Measurements from ENCODE around the gene MACROD1. TPM values are rescaled to one million over a fixed set of nuclear protein-coding genes. Genes with fewer than 3 reads are reported as not detected.

MACROD1 gene
- total and polyA plus RNA-seq, 10 of the 15 experiments (the other 5 are each of a cell fraction or from before 2014, with no cell fraction given) = 1.2 to 22.7 (median 11.3) TPM; not detected in 1

DNA sequence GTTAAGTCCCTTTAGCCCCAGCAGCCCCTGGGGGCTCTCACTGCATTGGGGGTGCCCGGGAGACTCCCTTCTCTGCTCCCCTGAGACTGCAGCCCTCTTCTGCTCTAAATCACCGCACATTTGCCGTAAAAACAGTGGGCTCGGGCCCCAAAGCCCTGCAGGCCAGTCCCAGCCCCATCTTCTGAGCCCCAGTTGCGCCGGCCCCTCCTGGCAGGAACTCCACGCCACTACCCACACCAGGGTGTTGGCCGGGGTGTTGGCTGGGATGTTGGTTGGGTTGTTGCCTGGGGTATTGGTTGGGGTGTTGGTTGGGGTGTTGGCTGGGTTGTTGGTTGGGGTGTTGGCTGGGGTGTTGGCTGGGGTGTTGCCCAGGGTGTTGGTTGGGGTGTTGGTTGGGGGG lies 156.2 kb downstream of the MACROD1 start (continued):
- TF ChIP-seq, protein P1, sequence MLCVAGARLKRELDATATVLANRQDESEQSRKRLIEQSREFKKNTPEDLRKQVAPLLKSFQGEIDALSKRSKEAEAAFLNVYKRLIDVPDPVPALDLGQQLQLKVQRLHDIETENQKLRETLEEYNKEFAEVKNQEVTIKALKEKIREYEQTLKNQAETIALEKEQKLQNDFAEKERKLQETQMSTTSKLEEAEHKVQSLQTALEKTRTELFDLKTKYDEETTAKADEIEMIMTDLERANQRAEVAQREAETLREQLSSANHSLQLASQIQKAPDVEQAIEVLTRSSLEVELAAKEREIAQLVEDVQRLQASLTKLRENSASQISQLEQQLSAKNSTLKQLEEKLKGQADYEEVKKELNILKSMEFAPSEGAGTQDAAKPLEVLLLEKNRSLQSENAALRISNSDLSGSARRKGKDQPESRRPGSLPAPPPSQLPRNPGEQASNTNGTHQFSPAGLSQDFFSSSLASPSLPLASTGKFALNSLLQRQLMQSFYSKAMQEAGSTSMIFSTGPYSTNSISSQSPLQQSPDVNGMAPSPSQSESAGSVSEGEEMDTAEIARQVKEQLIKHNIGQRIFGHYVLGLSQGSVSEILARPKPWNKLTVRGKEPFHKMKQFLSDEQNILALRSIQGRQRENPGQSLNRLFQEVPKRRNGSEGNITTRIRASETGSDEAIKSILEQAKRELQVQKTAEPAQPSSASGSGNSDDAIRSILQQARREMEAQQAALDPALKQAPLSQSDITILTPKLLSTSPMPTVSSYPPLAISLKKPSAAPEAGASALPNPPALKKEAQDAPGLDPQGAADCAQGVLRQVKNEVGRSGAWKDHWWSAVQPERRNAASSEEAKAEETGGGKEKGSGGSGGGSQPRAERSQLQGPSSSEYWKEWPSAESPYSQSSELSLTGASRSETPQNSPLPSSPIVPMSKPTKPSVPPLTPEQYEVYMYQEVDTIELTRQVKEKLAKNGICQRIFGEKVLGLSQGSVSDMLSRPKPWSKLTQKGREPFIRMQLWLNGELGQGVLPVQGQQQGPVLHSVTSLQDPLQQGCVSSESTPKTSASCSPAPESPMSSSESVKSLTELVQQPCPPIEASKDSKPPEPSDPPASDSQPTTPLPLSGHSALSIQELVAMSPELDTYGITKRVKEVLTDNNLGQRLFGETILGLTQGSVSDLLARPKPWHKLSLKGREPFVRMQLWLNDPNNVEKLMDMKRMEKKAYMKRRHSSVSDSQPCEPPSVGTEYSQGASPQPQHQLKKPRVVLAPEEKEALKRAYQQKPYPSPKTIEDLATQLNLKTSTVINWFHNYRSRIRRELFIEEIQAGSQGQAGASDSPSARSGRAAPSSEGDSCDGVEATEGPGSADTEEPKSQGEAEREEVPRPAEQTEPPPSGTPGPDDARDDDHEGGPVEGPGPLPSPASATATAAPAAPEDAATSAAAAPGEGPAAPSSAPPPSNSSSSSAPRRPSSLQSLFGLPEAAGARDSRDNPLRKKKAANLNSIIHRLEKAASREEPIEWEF (IDR thresholded peaks at IDR 0.05; ENCODE audit: insufficient replicate concordance, low read depth, low read length) = no peak
- TF ChIP-seq, protein P2, sequence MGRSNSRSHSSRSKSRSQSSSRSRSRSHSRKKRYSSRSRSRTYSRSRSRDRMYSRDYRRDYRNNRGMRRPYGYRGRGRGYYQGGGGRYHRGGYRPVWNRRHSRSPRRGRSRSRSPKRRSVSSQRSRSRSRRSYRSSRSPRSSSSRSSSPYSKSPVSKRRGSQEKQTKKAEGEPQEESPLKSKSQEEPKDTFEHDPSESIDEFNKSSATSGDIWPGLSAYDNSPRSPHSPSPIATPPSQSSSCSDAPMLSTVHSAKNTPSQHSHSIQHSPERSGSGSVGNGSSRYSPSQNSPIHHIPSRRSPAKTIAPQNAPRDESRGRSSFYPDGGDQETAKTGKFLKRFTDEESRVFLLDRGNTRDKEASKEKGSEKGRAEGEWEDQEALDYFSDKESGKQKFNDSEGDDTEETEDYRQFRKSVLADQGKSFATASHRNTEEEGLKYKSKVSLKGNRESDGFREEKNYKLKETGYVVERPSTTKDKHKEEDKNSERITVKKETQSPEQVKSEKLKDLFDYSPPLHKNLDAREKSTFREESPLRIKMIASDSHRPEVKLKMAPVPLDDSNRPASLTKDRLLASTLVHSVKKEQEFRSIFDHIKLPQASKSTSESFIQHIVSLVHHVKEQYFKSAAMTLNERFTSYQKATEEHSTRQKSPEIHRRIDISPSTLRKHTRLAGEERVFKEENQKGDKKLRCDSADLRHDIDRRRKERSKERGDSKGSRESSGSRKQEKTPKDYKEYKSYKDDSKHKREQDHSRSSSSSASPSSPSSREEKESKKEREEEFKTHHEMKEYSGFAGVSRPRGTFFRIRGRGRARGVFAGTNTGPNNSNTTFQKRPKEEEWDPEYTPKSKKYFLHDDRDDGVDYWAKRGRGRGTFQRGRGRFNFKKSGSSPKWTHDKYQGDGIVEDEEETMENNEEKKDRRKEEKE (IDR thresholded peaks at IDR 0.05) = no peak
- TF ChIP-seq NR2C1 (IDR thresholded peaks at IDR 0.05) (no peak), CREM (IDR thresholded peaks at IDR 0.05; ENCODE audit: low read depth) (no peak)
- TF ChIP-seq, protein P3, sequence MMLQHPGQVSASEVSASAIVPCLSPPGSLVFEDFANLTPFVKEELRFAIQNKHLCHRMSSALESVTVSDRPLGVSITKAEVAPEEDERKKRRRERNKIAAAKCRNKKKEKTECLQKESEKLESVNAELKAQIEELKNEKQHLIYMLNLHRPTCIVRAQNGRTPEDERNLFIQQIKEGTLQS (IDR thresholded peaks at IDR 0.05; ENCODE audit: borderline replicate concordance, extremely low read depth, low read depth, low read length) = no peak
- TF ChIP-seq, protein P4, sequence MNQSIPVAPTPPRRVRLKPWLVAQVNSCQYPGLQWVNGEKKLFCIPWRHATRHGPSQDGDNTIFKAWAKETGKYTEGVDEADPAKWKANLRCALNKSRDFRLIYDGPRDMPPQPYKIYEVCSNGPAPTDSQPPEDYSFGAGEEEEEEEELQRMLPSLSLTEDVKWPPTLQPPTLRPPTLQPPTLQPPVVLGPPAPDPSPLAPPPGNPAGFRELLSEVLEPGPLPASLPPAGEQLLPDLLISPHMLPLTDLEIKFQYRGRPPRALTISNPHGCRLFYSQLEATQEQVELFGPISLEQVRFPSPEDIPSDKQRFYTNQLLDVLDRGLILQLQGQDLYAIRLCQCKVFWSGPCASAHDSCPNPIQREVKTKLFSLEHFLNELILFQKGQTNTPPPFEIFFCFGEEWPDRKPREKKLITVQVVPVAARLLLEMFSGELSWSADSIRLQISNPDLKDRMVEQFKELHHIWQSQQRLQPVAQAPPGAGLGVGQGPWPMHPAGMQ (IDR thresholded peaks at IDR 0.05; ENCODE audit: borderline replicate concordance) = no peak

Data from GM12878 (cell line).